ENCODE measurements around the gene FOXP1. TPM values are rescaled to one million over a fixed set of nuclear protein-coding genes. Genes with fewer than 3 reads are reported as not detected.

FOXP1 gene
- total and polyA plus RNA-seq, 7 experiments from 2014 or later, result 104 to 537 (median 444) TPM

DNA sequence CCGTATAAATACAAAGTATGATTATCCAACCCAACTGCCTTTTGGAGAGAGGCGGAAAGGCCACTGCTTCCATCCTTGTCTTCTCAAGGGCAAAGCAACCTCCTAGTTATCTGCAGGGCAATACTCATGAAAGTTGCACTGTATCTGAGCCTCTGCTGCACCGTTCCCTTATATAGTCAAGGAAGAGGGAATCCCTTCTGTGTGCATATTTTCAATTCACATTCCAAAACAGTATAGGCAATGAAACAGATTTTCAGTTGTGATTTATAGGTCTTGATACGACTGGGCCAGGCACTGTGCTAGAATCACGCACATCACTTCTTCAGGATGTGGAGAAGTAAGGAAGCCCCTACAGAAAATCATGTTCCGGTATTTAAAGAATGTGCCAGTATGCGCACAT lies 455.7 kb downstream of the FOXP1 start:
- Mint-ChIP-seq H3K27ac (peak overlapping the region; percentile 64 to 98 (median 97)), H3K9me3 (no peaks in the 10 kb centered on the region), H3K27me3 (no peaks in the 10 kb centered on the region), H3K4me3 (peak overlapping the region; percentile 85 to 97 (median 91)), H3K4me1 (peaks cover 47 to 81% (median 77%) of the 10 kb centered on the region in 7 donors), H3K36me3 (peaks cover 0 to 23% (median 16%) of the 10 kb centered on the region in 5 donors)
- H3K9me3 ChIP-seq (ENCODE audit: control insufficient read depth in 2 of 3, low read length in 3 of 3), result no peaks in the 10 kb centered on the region
- POLR2A ChIA-PET, result interaction anchor here (1.2 to 4.2 kb wide), 2 partner anchors 66 to 366 kb away, joined by 3 to 34 read pairs; no protein-coding TSS in a partner anchor
- H3K4me3 ChIP-seq (ENCODE audit: low read length), result peak overlapping the region; percentile 71
- peak overlapping the region; percentile 89 for H3K27ac ChIP-seq (ENCODE audit: low read depth, low read length)
- DNase-seq (no peak), ATAC-seq (no peak)
- H3K27me3 ChIP-seq (ENCODE audit: control insufficient read depth in 2 of 2, insufficient read depth in 2 of 2, low read length in 2 of 2), result no peaks in the 10 kb centered on the region
- no peaks in the 10 kb centered on the region for H3K36me3 ChIP-seq (ENCODE audit: control insufficient read depth in 2 of 3, insufficient read depth in 3 of 3, low read length in 3 of 3)
- CTCF ChIA-PET, result no interaction called here
- H3K4me1 ChIP-seq (ENCODE audit: control insufficient read depth in 2 of 2, insufficient read depth in 2 of 2, low read length in 2 of 2), result peaks cover 49 to 54% of the 10 kb centered on the region in 2 donors
- intact Hi-C loops (cut with micrococcal nuclease), result loop anchor here (2.0 to 5.0 kb wide), 2 partner anchors 23 to 594 kb away; no protein-coding TSS in a partner anchor

DNA sequence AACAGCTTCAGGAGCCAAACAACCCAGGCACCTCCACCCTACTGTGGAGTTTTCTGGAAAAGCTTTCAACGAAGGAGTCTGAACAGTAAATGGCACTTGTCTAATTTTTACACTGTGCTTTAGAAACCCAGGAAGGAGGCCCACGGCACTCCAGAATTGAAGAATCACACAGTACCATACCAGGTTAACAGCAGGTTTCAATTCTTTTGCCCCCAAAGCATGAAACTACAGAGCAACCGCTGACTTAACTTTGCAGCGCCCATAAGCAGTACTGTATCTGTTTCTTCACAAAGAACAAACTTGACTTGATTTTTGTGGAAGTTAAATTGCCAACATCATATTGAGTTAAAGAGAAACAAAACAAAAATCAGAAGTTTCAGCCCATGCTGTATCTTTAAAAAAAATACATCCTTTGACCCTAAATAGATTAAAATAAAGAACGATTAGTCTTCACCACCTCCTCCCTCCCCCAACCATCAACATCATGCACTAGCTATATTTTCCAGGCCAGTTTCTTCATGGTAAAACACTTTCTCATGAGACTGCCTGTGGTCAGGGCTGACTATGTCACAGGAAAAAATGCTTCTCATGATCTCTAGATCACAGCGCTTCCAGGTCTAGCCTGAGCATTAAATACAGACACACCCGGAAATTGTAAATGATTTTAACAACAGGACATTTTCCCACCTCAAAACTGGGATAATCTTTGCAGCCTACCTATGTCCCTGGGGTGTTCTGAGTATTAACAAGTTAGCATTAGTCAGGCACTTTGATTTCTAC lies 456.3 kb downstream of the FOXP1 start:
- intact Hi-C loops (cut with micrococcal nuclease), result loop anchor here in 1 of 2 donors (5.0 kb wide), 1 partner anchor 595 kb away; no protein-coding TSS in a partner anchor
- Histone ChIP-seq H3K27ac (ENCODE audit: low read depth, low read length) (peak overlapping the region; percentile 89), H3K4me1 (ENCODE audit: control insufficient read depth in 2 of 2, insufficient read depth in 2 of 2, low read length in 2 of 2) (peaks cover 43 to 54% of the 10 kb centered on the region in 2 donors), H3K27me3 (ENCODE audit: control insufficient read depth in 2 of 2, insufficient read depth in 2 of 2, low read length in 2 of 2) (no peaks in the 10 kb centered on the region), H3K4me3 (ENCODE audit: low read length) (peak overlapping the region; percentile 71), H3K9me3 (ENCODE audit: control insufficient read depth in 2 of 3, low read length in 3 of 3) (no peaks in the 10 kb centered on the region), H3K36me3 (ENCODE audit: control insufficient read depth in 2 of 3, insufficient read depth in 3 of 3, low read length in 3 of 3) (no peaks in the 10 kb centered on the region)
- H3K27me3 Mint-ChIP-seq, result no peaks in the 10 kb centered on the region
- DNase-seq, result peak in 7 of 9 donors; percentile 18 to 70 (median 33)
- CTCF ChIA-PET, result no interaction called here
- H3K9me3 Mint-ChIP-seq, result no peaks in the 10 kb centered on the region
- H3K4me3 Mint-ChIP-seq, result peak overlapping the region; percentile 85 to 97 (median 91)
- H3K36me3 Mint-ChIP-seq, result peaks cover 0 to 24% (median 17%) of the 10 kb centered on the region in 5 donors
- peak; percentile 25 for ATAC-seq
- peaks cover 50 to 81% (median 77%) of the 10 kb centered on the region in 7 donors for H3K4me1 Mint-ChIP-seq
- peak overlapping the region; percentile 64 to 98 (median 97) for H3K27ac Mint-ChIP-seq
- POLR2A ChIA-PET, result interaction anchor here (0.8 kb wide), 1 partner anchor 32 kb away, joined by 3 read pairs; no protein-coding TSS in a partner anchor

DNA sequence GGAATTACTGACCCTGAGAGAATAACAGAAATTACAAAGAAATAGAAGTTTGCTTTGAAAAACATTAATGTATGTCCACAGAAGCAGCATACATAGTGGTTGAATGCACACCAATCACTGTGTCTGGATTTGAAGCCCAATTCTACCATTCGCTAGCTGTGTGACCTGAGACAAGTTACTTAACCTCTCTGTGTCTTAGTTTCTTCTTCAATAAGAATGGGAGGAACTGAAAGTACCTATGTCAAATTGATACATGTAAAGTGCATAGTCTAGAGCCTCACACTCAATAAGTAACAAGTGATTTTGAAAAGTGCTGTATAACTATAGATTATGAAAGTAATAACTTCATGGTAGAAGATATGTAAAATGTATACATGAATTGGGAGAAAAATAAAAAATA lies 457.8 kb downstream of the FOXP1 start:
- no peaks in the 10 kb centered on the region for H3K9me3 ChIP-seq (ENCODE audit: control insufficient read depth in 2 of 3, low read length in 3 of 3)
- Mint-ChIP-seq H3K4me1 (peaks cover 49 to 81% (median 77%) of the 10 kb centered on the region in 7 donors), H3K27me3 (no peaks in the 10 kb centered on the region), H3K36me3 (peaks cover 0 to 33% (median 19%) of the 10 kb centered on the region in 5 donors), H3K4me3 (peak overlapping the region; percentile 31 to 91 (median 62)), H3K27ac (peak overlapping the region in 8 of 9 donors; percentile 57 to 94 (median 73)), H3K9me3 (no peaks in the 10 kb centered on the region)
- H3K27ac ChIP-seq (ENCODE audit: low read depth, low read length), result no peak overlapping the region
- ATAC-seq (no peak), DNase-seq (no peak)
- H3K36me3 ChIP-seq (ENCODE audit: control insufficient read depth in 2 of 3, insufficient read depth in 3 of 3, low read length in 3 of 3), result no peaks in the 10 kb centered on the region
- intact Hi-C loops (cut with micrococcal nuclease), result loop anchor here in 1 of 2 donors (5.0 kb wide), 1 partner anchor 597 kb away; no protein-coding TSS in a partner anchor
- ChIA-PET CTCF (no interaction called here), POLR2A (interaction anchor here (0.5 kb wide), 1 partner anchor 96 kb away, joined by 3 read pairs; no protein-coding TSS in a partner anchor)
- peaks cover 40 to 44% of the 10 kb centered on the region in 2 donors for H3K4me1 ChIP-seq (ENCODE audit: control insufficient read depth in 2 of 2, insufficient read depth in 2 of 2, low read length in 2 of 2)
- H3K27me3 ChIP-seq (ENCODE audit: control insufficient read depth in 2 of 2, insufficient read depth in 2 of 2, low read length in 2 of 2), result no peaks in the 10 kb centered on the region
- H3K4me3 ChIP-seq (ENCODE audit: low read length), result no peak overlapping the region

DNA sequence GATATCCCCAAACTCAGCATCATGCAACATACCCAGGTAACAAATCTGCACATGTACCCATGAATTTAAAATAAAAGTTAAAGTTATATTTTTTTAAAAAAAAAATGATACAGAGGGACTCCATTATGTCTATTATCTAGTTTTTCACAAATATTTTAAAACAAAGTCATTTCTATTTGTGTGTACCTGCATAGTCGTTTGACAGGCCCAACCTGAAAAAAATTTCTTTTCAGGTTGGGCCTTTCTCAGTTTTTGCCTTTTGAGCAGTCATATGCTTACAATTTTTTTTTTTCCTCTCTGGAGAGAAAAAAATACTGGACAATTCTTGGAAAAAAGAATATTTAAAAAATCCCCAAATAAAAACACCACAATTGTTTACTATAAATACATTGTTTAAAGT lies 459.5 kb downstream of the FOXP1 start:
- no peak for DNase-seq
- intact Hi-C loops (cut with micrococcal nuclease), result no loop called here
- CTCF ChIA-PET, result no interaction called here
- Histone ChIP-seq H3K36me3 (ENCODE audit: control insufficient read depth in 2 of 3, insufficient read depth in 3 of 3, low read length in 3 of 3) (no peaks in the 10 kb centered on the region), H3K4me1 (ENCODE audit: control insufficient read depth in 2 of 2, insufficient read depth in 2 of 2, low read length in 2 of 2) (peaks cover 39 to 59% of the 10 kb centered on the region in 2 donors), H3K27ac (ENCODE audit: low read depth, low read length) (no peak overlapping the region), H3K27me3 (ENCODE audit: control insufficient read depth in 2 of 2, insufficient read depth in 2 of 2, low read length in 2 of 2) (no peaks in the 10 kb centered on the region), H3K9me3 (ENCODE audit: control insufficient read depth in 2 of 3, low read length in 3 of 3) (no peaks in the 10 kb centered on the region), H3K4me3 (ENCODE audit: low read length) (no peak overlapping the region)
- Mint-ChIP-seq H3K4me3 (peak overlapping the region in 1 of 10 donors; percentile 91), H3K27me3 (no peaks in the 10 kb centered on the region), H3K9me3 (peaks cover 0 to 2% (median 0%) of the 10 kb centered on the region in 11 donors), H3K27ac (peak overlapping the region in 2 of 9 donors; percentile 82 to 94), H3K4me1 (peaks cover 63 to 94% (median 90%) of the 10 kb centered on the region in 7 donors), H3K36me3 (peaks cover 9 to 50% (median 31%) of the 10 kb centered on the region in 5 donors)
- POLR2A ChIA-PET, result no interaction called here
- ATAC-seq, result no peak

DNA sequence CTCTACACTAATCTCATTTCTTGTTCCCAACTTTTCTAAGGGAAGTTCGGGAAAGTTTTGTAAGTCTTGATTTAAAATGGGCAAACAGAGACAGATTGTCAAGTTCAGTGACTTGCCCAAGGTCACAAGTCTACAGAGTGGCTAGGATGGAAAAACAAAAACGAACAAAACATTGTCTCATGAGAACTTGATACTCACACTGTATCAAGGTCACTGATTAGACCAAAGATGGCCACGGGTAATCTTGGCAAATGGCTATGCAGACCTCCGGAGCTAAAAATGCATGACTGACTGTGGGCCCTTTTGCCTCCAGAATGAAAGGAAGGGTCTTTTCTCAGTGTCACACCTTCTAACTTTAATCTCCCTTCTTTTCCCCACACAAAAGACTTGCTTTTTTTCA lies 460.9 kb downstream of the FOXP1 start:
- ATAC-seq, result no peak
- no peak overlapping the region for H3K27ac ChIP-seq (ENCODE audit: low read depth, low read length)
- peaks cover 0 to 2% (median 0%) of the 10 kb centered on the region in 11 donors for H3K9me3 Mint-ChIP-seq
- H3K4me1 ChIP-seq (ENCODE audit: control insufficient read depth in 2 of 2, insufficient read depth in 2 of 2, low read length in 2 of 2), result peaks cover 28 to 72% of the 10 kb centered on the region in 2 donors
- H3K4me3 ChIP-seq (ENCODE audit: low read length), result no peak overlapping the region
- H3K27me3 Mint-ChIP-seq, result no peaks in the 10 kb centered on the region
- peaks cover 0 to 3% (median 0%) of the 10 kb centered on the region in 3 experiments for H3K36me3 ChIP-seq (ENCODE audit: control insufficient read depth in 2 of 3, insufficient read depth in 3 of 3, low read length in 3 of 3)
- intact Hi-C loops (cut with micrococcal nuclease), result no loop called here
- peaks cover 9 to 58% (median 39%) of the 10 kb centered on the region in 5 donors for H3K36me3 Mint-ChIP-seq
- POLR2A ChIA-PET, result interaction anchor here (0.5 to 1.6 kb wide), 3 partner anchors 8 to 90 kb away, joined by 3 to 4 read pairs (median 3); no protein-coding TSS in a partner anchor
- no peak for DNase-seq
- H3K4me3 Mint-ChIP-seq, result peak overlapping the region in 6 of 10 donors; percentile 17 to 56 (median 39)
- no peaks in the 10 kb centered on the region for H3K27me3 ChIP-seq (ENCODE audit: control insufficient read depth in 2 of 2, insufficient read depth in 2 of 2, low read length in 2 of 2)
- CTCF ChIA-PET, result no interaction called here
- no peaks in the 10 kb centered on the region for H3K9me3 ChIP-seq (ENCODE audit: control insufficient read depth in 2 of 3, low read length in 3 of 3)
- peaks cover 64 to 95% (median 90%) of the 10 kb centered on the region in 7 donors for H3K4me1 Mint-ChIP-seq
- H3K27ac Mint-ChIP-seq, result peak overlapping the region in 8 of 9 donors; percentile 28 to 87 (median 77)

DNA sequence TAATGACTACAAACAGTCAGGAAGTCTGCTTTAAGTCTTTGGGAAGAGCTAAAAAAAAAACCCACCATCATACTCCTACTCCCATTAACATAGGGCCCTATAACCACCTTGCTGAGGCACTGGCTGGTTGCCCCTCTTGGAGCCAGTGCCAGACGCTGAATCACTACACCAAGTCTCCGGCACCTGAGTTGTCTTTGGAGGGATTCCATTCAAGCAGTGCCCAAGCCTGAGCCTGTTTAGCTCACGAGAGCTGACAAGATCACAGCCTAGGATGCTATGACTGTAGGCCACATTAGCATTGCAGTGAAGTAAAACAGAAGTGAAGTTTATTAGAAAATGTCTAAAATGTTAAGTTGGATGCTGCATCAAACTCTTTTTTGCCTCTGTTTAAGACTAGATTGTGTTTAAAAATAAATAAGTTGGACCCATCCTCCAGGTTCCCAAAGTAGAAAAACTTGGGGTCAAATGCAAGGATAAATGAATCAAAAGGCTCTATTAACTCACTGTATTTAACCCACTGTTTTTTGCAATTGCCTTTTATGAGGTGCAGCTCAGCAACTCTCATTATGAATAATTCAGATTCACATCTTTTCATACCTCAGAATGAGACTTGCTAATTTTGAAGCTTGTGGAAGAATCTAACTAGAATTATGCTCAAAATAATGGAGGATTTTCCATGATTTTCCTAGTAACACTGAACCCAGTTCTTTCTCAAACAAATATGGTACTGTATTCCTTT lies 461.9 kb downstream of the FOXP1 start:
- Mint-ChIP-seq H3K27me3 (no peaks in the 10 kb centered on the region), H3K36me3 (peaks cover 9 to 65% (median 46%) of the 10 kb centered on the region in 5 donors), H3K9me3 (peaks cover 0 to 3% (median 0%) of the 10 kb centered on the region in 11 donors), H3K27ac (peak overlapping the region in 8 of 9 donors; percentile 41 to 87 (median 79)), H3K4me1 (peaks cover 59 to 95% (median 92%) of the 10 kb centered on the region in 7 donors), H3K4me3 (peak overlapping the region in 5 of 10 donors; percentile 4 to 52 (median 34))
- Histone ChIP-seq H3K27ac (ENCODE audit: low read depth, low read length) (no peak overlapping the region), H3K9me3 (ENCODE audit: control insufficient read depth in 2 of 3, low read length in 3 of 3) (no peaks in the 10 kb centered on the region), H3K27me3 (ENCODE audit: control insufficient read depth in 2 of 2, insufficient read depth in 2 of 2, low read length in 2 of 2) (no peaks in the 10 kb centered on the region), H3K4me3 (ENCODE audit: low read length) (no peak overlapping the region), H3K4me1 (ENCODE audit: control insufficient read depth in 2 of 2, insufficient read depth in 2 of 2, low read length in 2 of 2) (peaks cover 19 to 75% of the 10 kb centered on the region in 2 donors), H3K36me3 (ENCODE audit: control insufficient read depth in 2 of 3, insufficient read depth in 3 of 3, low read length in 3 of 3) (peaks cover 0 to 6% (median 0%) of the 10 kb centered on the region in 3 experiments)
- ChIA-PET CTCF (no interaction called here), POLR2A (interaction anchor here (0.6 to 1.6 kb wide), 3 partner anchors 9 to 307 kb away, joined by 3 read pairs; no protein-coding TSS in a partner anchor)
- ATAC-seq (no peak), DNase-seq (no peak)
- intact Hi-C loops (cut with micrococcal nuclease), result no loop called here

All from naive thymus-derived CD4-positive, alpha-beta T cell (primary cell).